NCI-H345 (cell line): ENCODE measurements around the gene NES.

Source experiments
- DNase-seq: peaks from one replicate; lab custom pipeline; 2025; lab: John Stamatoyannopoulos, UW

Gene NES

DNA sequence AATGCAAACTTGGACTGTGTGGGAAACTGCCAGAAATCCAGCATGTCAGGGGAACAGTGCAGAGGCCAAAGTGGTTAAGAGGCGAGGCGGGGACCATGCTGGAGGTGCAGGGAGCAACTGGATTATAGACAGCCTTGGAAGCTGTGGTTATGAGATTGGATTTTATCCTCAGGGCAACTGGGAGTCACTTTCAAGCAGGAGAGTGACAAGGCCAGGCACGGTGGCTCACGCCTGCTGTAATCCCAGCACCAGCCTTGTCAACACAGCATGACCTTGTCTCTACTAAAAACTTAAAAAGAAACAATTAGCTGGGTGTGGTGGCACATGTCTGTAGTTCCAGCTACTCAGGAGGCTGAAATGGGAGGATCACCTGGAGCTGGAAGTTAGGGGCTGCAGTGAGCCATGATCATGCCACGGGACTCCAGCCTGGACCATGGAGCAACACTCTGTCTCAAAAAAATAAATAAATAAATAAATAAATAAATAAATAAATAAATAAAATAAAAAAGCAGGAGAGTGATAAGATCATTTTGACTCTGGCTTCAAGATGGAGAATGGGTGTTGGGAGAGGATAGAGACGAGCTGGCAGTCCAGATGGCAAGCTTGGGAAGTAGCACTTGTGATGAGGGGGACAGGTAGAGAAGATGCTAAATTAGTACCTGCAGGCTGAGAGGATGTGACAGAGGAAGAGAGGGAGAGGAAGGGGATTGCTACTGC is 54.5 kb downstream of the NES start:
- DNase-seq: no peak

GRCh38 chr1:156619582-156619955 is 57.6 kb downstream of the NES start:
- DNase-seq: no peak

- no peak for DNase-seq
These were observed 58.2 kb downstream of the NES start, which contains the start of gene HAPLN2 for GRCh38 chr1:156618853-156619581. HAPLN2 (plus strand) TSS chr1:156619415; CDS start chr1:156623491, 4,076 bp downstream.
